ENCODE results near the gene NEU2. TPM values are rescaled to one million over a fixed set of nuclear protein-coding genes. Genes with fewer than 3 reads are reported as not detected.

NEU2 gene
- total and polyA plus RNA-seq, 10 of the 15 experiments (the other 5 are each of a cell fraction or from before 2014, with no cell fraction given): not detected

- TF ChIP-seq TCF7 (IDR thresholded peaks at IDR 0.05; ENCODE audit: borderline replicate concordance) (peak; percentile 60; the same call in 1 of the 2 replicates), YY1 (IDR thresholded peaks at IDR 0.05; ENCODE audit: low read depth, low read length) (peak; percentile 20; the same call in 1 of the 2 replicates), CHD2 (IDR thresholded peaks at IDR 0.05; ENCODE audit: borderline replicate concordance, low read depth, low read length) (peak; percentile 68), STAT1 (conservative IDR thresholded peaks at IDR 0.05) (no peak), EGR1 (IDR thresholded peaks at IDR 0.05; ENCODE audit: borderline replicate concordance in 1 of 2, low read depth in 2 of 2, low read length in 2 of 2) (peak in 1 of 2 experiments; percentile 34; a peak in 1 of 3 replicates), HDAC6 (IDR thresholded peaks at IDR 0.05; ENCODE audit: unreplicated experiment) (no peak), NFXL1 (IDR thresholded peaks at IDR 0.05; ENCODE audit: borderline replicate concordance) (no peak), ZBED1 (IDR thresholded peaks at IDR 0.05; ENCODE audit: borderline replicate concordance) (peak; percentile 85), JUND (IDR thresholded peaks at IDR 0.05; ENCODE audit: low read depth, low read length) (peak; percentile 91; the same call in 1 of the 2 replicates), ASH2L (IDR thresholded peaks at IDR 0.05; ENCODE audit: borderline replicate concordance, low read depth) (peak; percentile 88; the same call in 1 of the 2 replicates), TCF3 (IDR thresholded peaks at IDR 0.05; ENCODE audit: borderline replicate concordance, insufficient read depth, low read depth, low read length) (peak; percentile 81), SRF (IDR thresholded peaks at IDR 0.05; ENCODE audit: low read depth in 2 of 2, low read length in 2 of 2) (peak in 1 of 2 experiments; percentile 79; a peak in 2 of 4 replicates), ZNF592 (IDR thresholded peaks at IDR 0.05) (peak; percentile 14; the same call in 1 of the 2 replicates), RBBP5 (conservative IDR thresholded peaks at IDR 0.05) (no peak), IKZF1 (conservative IDR thresholded peaks at IDR 0.05) (peak; percentile 96), BHLHE40 (IDR thresholded peaks at IDR 0.05; ENCODE audit: borderline replicate concordance in 1 of 2, low read depth in 2 of 2, low read length in 1 of 2) (peak; percentile 69 to 70; a peak in 3 of 4 replicates), EP300 (IDR thresholded peaks at IDR 0.05; ENCODE audit: borderline replicate concordance in 1 of 2, control insufficient read depth in 1 of 2, low read depth in 2 of 2, low read length in 2 of 2) (peak; percentile 95 to 99), ZNF207 (IDR thresholded peaks at IDR 0.05; ENCODE audit: borderline replicate concordance) (0 out of 2 replicates have a peak, but pooled peaks have one; percentile 53)
- TF ChIP-seq, protein P1, sequence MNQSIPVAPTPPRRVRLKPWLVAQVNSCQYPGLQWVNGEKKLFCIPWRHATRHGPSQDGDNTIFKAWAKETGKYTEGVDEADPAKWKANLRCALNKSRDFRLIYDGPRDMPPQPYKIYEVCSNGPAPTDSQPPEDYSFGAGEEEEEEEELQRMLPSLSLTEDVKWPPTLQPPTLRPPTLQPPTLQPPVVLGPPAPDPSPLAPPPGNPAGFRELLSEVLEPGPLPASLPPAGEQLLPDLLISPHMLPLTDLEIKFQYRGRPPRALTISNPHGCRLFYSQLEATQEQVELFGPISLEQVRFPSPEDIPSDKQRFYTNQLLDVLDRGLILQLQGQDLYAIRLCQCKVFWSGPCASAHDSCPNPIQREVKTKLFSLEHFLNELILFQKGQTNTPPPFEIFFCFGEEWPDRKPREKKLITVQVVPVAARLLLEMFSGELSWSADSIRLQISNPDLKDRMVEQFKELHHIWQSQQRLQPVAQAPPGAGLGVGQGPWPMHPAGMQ (IDR thresholded peaks at IDR 0.05; ENCODE audit: borderline replicate concordance): no peak
- TF ChIP-seq, protein P2, sequence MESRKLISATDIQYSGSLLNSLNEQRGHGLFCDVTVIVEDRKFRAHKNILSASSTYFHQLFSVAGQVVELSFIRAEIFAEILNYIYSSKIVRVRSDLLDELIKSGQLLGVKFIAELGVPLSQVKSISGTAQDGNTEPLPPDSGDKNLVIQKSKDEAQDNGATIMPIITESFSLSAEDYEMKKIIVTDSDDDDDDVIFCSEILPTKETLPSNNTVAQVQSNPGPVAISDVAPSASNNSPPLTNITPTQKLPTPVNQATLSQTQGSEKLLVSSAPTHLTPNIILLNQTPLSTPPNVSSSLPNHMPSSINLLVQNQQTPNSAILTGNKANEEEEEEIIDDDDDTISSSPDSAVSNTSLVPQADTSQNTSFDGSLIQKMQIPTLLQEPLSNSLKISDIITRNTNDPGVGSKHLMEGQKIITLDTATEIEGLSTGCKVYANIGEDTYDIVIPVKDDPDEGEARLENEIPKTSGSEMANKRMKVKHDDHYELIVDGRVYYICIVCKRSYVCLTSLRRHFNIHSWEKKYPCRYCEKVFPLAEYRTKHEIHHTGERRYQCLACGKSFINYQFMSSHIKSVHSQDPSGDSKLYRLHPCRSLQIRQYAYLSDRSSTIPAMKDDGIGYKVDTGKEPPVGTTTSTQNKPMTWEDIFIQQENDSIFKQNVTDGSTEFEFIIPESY (IDR thresholded peaks at IDR 0.05): no peak
- TF ChIP-seq, protein P3, sequence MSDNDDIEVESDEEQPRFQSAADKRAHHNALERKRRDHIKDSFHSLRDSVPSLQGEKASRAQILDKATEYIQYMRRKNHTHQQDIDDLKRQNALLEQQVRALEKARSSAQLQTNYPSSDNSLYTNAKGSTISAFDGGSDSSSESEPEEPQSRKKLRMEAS (IDR thresholded peaks at IDR 0.05; ENCODE audit: low read depth, low read length): no peak; the same call in 1 of the 2 replicates
Measured at GRCh38 chr2:233082222-233082930, 49.9 kb downstream of the NEU2 start (continued).
